Right lobe of liver (tissue), 4 donors: Measurements from ENCODE around the gene LAG3.

Experiments used
- POLR2A ChIP-seq: fragments of 450-650 bp; IDR thresholded peaks from one replicate; pipeline ENCODE4 v1.6.1; 2017; ENCODE audit warnings: antibody characterized with exemption, mild to moderate bottlenecking
- TF ChIP-seq, protein P1 (sequence below), 4 donors: fragments of 200-600 bp in 3 of 4; fragments of 450-650 bp in 1 of 4; IDR thresholded peaks; one replicate each; pipeline versions ENCODE4 v1.5.1 to v1.8.0; 2016 to 2022; ENCODE audit warnings: antibody characterized with exemption in 4 of 4, mild to moderate bottlenecking in 2 of 4
- donor health status: DM: no; HTN: no; CAD: no.
- donor health status: DM: no; HTN: no; CAD: no.
- donor health status: DM: no; HTN: yes; CAD: no.

DNA sequence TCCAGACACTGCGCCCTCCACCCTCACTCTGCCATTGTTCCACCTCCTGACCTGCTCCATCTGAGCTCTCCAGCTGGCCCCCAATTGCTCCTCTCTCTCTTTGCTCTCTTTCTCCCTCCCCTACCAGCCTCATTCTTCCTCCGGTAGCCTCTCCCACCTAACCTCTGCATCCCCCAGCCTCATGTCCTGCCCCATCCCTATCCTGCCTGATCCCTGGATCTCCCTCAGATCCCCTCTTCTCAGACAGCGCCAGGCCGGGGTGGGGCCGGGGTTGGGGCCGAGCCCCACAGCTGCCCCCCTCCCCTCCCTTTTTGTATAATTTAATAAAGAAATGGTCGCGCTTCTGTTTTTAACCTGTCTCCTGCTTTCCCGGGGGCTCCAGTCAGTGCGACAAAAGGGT is 1.7 kb upstream of the LAG3 start:
- TF ChIP-seq, protein P1, sequence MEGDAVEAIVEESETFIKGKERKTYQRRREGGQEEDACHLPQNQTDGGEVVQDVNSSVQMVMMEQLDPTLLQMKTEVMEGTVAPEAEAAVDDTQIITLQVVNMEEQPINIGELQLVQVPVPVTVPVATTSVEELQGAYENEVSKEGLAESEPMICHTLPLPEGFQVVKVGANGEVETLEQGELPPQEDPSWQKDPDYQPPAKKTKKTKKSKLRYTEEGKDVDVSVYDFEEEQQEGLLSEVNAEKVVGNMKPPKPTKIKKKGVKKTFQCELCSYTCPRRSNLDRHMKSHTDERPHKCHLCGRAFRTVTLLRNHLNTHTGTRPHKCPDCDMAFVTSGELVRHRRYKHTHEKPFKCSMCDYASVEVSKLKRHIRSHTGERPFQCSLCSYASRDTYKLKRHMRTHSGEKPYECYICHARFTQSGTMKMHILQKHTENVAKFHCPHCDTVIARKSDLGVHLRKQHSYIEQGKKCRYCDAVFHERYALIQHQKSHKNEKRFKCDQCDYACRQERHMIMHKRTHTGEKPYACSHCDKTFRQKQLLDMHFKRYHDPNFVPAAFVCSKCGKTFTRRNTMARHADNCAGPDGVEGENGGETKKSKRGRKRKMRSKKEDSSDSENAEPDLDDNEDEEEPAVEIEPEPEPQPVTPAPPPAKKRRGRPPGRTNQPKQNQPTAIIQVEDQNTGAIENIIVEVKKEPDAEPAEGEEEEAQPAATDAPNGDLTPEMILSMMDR (IDR thresholded peaks at IDR 0.05), result no peak
- TF ChIP-seq POLR2A, result no peak
